MV-4-11 (cell line): ENCODE results near the gene DNAJC30.
"Not testable (repeated sequence)": the region's sequence is repeated elsewhere in the genome, so short reads cannot be mapped to it uniquely, and the experiment has no call there.

ENCODE experiments used
- DNase-seq: peaks from one replicate; lab custom pipeline; 2025; lab: John Stamatoyannopoulos, UW

Gene DNAJC30

DNA sequence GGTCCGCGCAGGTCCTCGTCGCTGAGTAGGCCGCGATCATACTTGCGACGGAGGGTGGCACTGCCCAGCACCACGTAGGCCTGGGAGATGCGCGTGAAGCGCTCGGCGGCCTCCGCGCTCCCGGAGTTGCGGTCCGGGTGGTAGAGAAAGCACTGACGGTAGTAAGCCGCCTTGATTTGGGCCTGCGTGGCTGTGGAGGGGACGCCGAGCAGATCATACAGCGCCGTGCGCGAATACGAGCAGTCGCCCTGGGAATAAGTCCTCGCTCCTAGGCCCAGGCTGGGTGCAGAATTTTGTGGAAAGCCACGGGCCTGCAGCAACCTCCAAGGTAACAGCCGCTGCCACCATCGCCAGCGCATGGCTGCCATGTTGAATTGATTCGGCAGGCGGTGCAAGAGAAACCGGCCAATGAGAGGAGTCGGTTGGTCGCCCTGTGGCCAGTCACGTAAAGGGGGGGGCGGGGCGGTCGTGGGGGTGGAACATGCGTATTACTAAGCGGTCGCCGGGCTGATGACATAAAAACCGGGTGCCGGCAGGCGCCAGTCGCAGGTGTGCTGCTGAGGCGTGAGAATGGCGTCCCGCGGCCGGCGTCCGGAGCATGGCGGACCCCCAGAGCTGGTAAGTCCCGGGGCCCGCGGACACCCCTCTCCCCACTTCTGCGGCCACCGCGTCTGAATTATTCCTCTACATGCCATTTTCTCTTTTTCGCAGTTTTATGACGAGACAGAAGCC is at the start of gene DNAJC30, which contains the start of gene BUD23:
TSS of gene DNAJC30 (minus strand) at position 398 of the 732 bp plus-strand sequence. CDS start at position 368, 30 bp downstream.
TSS of gene BUD23 (plus strand) at position 542 of the 732 bp plus-strand sequence. CDS start at position 571, 29 bp downstream.
- peak; percentile 89 for DNase-seq

DNA sequence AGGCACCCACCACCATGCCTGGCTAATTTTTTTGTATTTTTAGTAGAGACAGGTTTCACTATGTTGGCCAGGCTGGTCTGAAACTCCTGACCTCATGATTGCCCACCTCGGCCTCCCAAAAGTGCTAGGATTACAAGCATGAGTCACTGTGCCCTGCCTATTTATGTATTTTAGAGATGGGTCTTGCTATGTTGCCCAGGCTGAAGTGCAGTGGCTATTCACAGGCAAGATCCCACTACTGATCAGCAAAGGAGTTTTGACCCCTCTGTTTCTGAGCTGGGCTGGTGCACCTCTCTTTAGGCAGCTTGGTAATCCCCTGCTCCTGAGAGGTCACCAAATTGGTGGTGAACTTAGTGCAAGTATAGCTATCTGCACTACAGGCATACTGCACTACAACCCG is 49.1 kb upstream of the DNAJC30 start:
- no peak for DNase-seq

DNA sequence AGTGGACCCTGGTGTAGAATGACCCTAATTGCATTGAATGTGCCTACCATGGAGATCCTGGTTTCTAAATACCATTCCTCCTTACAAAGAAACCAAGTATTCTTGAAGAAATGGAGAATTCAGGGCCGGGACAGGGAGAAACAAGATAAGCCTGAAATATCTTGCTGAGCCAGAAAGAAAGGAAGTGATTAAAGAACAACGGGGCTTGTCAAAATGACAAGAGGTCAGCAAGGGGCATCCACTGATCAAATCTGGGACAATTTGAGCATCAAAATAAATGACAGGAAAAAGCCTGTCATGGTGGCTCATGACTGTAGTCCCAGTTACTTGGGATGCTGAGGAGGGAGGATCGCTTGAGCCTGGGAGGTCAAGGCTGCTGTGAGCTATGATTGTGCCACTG is 47.2 kb upstream of the DNAJC30 start:
- DNase-seq: no peak

- no peak for DNase-seq
These were observed 45.3 kb upstream of the DNAJC30 start for GRCh38 chr7:73728551-73728950.

GRCh38 chr7:73727952-73728351 is 44.7 kb upstream of the DNAJC30 start:
- DNase-seq: no peak

- DNase-seq: no peak
These were observed 42.8 kb upstream of the DNAJC30 start for GRCh38 chr7:73726083-73726466.

DNA sequence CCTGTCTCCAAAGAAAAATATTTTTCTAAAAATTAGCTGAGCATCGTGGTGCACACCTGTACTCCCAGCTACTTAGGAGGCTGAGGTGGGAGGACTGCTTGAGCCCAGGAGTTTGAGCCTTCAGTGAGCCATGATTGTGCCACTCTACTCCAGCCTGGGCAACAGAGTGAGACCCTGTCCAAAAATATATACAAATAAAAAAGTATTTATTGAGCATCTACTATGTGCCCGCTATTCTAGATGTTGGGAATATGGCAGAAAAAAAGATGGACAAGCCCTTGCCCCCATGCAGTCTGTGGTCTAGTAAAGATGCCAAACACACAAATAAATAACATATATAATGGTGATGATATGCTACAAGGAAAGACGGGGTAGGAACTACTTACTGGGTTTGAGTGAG is 40.6 kb upstream of the DNAJC30 start:
- no peak for DNase-seq

DNA sequence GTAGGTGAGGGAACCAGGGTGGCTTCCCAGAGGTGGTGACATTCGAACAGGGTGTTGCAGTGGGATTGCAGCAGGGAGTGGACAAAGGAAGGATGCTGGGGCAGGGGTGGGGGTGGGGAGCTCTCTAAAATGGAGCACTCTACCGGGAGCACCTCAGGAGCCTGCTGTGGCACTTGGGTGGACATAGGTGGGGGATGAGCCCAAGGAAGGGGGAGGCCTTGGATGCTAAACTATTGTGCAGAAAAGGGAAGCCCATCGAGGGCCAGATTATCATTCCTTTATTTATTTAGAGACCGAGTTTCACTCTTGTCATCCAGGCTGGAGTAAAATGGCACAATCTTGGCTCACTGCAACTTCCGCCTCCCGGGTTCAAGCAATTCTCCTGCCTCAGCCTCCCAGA is 39.5 kb upstream of the DNAJC30 start:
- DNase-seq: no peak

DNA sequence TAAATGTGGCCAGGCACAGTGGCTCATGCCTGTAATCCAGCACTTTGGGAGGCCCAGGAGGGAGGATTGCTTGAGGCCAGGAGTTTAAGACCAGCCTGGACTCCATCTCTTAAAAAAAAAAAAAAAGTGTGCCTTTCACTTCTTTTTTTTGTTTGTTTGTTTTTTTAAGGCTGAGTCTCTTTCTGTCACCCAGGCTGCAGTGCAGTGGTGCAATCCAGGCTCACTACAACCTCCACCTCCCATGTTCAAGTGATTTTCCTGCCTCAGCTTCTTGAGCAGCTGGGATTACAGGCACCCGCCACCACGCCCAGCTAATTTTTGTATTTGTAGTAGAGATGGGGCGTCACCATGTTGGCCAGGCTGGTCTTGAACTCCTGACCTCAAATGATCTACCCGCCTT is 38.9 kb upstream of the DNAJC30 start:
- peak; percentile 68 for DNase-seq

DNA sequence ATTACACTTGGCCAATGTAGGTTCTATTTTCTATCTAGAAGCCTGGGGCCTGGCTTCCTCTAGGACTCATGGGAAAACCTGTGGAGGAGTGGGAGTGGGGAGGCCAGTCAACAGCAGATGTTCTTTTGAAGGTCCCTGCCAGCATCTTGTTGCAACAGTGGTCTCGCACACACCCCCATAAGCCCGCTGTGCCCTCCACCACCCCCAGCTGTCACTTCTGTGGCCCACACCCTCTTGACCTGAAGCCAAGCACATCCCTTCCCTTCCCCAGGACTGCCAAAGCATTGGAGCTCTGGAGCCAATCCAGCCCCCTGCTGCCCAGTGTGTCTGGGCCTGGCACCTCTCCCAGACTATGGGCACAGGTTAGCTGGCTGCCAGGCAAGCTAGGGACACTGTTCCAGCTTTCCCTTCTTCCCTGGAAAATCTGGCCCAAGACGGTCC is 38.1 kb upstream of the DNAJC30 start:
- DNase-seq: no peak

- DNase-seq: not testable (repeated sequence)
These were observed 37.2 kb upstream of the DNAJC30 start for GRCh38 chr7:73720443-73720842.

GRCh38 chr7:73719806-73720169 is 36.5 kb upstream of the DNAJC30 start:
- DNase-seq: peak; percentile 26

- DNase-seq: peak; percentile 43
These were observed 35.9 kb upstream of the DNAJC30 start, which contains the start of gene STX1A for GRCh38 chr7:73718905-73719805. Gene STX1A, minus strand, starts transcription at chr7:73719669. Its CDS starts 38 bp downstream, at chr7:73719631.

GRCh38 chr7:73718438-73718881 is 35.2 kb upstream of the DNAJC30 start:
- no peak for DNase-seq

DNA sequence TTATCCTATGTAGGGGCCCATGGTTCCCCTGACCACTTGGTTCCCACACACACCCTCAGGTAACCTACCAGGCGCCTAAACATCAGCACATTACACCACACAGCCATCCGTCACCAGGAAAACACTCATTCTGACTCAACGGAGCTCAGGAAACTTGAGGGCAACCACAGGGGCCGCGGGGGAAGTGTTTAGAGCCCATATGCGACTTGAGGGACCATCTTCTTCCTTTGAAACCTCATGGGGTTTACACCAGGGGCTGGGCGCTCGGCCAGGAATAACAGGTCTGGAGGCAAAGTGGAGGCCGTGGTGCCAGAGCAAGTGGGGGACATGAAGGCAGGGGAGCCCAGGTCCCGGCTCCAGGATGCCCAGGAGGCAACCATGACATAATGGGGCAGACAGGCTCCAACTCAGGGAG is 34.7 kb upstream of the DNAJC30 start:
- DNase-seq: peak; percentile 93

GRCh38 chr7:73717025-73717807 is 34.0 kb upstream of the DNAJC30 start:
- no peak for DNase-seq

DNA sequence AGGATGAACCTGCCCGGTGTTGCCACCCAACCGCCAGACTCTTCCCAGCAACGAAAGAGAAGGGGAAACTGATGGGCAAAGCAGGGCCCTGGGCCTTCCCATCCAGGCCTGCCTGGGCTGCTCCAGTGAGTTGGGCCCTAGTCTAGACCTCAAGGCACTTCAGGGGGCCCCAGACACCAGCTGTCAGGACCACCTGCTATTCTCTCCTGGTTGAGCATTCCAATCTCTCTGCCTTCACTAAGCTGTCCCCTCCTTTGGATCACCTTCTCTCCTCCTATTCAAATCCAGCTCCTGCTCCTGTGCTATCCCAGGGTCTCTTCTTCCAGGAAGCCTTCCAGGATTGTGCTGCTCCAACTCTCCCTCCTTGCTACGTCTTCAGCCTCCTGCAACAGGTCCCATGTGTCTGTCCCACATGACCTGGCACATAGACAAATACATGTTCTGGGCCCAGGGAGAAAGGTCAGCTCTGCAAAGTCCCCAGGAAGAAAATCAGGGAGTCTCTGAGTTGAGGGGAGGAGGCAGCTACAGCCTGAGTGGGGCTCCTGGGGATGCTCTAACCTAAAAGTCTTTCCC is 33.2 kb upstream of the DNAJC30 start:
- no peak for DNase-seq

DNA sequence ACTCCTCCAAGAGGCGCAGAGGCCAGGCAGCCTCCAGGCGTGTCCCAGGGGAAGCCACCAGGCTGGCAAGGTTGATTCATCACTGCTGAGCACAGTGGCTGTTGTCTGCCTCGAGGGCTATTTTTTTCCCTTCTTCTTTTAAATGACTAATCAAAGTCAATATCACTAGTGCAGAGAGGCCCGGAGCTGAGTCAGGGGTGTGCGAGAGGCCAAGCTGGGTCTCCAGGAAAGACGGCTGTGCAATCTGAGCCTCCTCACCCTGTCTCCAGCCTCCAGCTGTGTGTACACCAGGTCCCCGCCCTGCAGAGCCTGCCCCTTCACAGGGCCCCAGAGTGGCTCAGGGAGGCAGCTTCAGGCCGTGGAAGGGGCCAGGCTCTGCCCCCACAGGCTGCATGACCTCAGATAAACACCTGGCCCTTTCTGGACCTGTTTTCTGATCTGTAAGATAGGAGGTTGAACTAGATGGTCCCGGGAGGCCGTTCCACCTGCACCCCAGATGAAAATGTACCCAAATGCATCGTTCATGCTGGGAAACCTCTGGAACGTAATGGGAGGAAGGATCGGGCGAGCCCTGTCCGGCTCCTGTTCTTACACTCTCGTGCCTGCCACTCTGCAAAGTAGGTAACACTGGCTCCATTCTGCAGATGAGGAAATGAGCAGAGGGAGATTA is 32.5 kb upstream of the DNAJC30 start:
- peak; percentile 95 for DNase-seq

DNA sequence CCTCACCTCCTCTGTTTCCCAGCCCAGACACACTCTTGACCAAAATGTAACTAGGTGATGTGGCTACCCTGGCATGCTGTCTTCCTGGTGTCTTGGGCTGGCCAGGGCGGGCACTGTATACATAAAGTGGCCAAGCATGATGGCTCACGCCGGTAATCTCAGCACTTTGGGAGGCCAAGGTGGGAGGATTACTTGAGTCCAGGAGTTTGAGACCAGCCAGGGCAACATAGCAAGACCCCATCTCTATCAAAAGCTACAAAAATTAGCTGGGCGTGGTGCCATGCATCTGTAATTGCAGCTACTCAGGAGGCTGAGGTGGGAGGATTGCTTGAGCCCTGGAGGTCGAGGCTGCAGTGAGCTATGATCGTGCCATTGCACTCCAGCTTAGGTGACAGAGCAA is 30.1 kb upstream of the DNAJC30 start:
- DNase-seq: not testable (repeated sequence)

DNA sequence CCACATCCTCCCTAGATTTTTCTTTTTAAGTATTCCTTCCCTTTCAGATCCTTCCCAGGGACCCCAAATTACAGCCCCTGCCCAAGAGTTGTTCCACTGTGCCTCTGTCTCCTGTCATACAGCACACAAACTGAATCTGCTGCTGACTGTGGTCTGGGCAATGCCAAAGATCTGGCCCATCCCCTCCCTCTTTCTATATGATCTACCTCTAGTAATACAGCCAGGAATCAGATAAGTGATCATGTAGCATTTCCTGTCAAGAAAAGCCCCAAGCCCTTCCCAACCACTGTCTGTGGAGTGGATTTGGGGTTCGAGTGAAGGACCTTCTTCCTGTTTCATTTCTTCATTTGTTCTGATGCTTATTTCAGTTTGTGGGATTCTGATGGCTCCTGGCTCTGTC is 29.5 kb upstream of the DNAJC30 start:
- peak; percentile 35 for DNase-seq

GRCh38 chr7:73708961-73709549 is 25.8 kb upstream of the DNAJC30 start:
- no peak for DNase-seq
